ENCODE data around the gene C19orf25. TPM values are rescaled to one million over a fixed set of nuclear protein-coding genes. Genes with fewer than 3 reads are reported as not detected.
"Not testable (repeated sequence)": the region's sequence is repeated elsewhere in the genome, so short reads cannot be mapped to it uniquely, and the experiment has no call there.

C19orf25 gene
- total and polyA plus RNA-seq, 5 donors from 2014 or later: 33.4 to 64.0 (median 52.5) TPM

- no peak within 1 kb of the TSS for H3K4me3 ChIP-seq (ENCODE audit: low read depth, low read length)
- Mint-ChIP-seq H3K4me3 (peak within 1 kb of the TSS in 1 of 4 donors; percentile 44), H3K27ac (no peak within 1 kb of the TSS), H3K9me3 (peaks cover 0 to 3% (median 0%) of the 10 kb centered on the region in 7 donors), H3K27me3 (peaks cover 31% of the 10 kb centered on the region), H3K4me1 (peaks cover 0 to 12% (median 3%) of the 10 kb centered on the region in 4 donors), H3K36me3 (no peaks in the 10 kb centered on the region)
- ATAC-seq (ENCODE audit: low read depth in 2 of 2) (no peak), DNase-seq (no peak)
- H3K27me3 ChIP-seq (ENCODE audit: control insufficient read depth, insufficient read depth, low read length): peaks cover 6% of the 10 kb centered on the region
- no peaks in the 10 kb centered on the region for H3K9me3 ChIP-seq (ENCODE audit: control insufficient read depth in 2 of 2, low read length in 2 of 2)
- H3K36me3 ChIP-seq (ENCODE audit: control insufficient read depth, insufficient read depth, low read length): no peaks in the 10 kb centered on the region
- no peaks in the 10 kb centered on the region for H3K4me1 ChIP-seq (ENCODE audit: control insufficient read depth, insufficient read depth, low read length, poor library complexity, severe bottlenecking)
- H3K27ac ChIP-seq (ENCODE audit: insufficient read depth, low read length, poor library complexity, severe bottlenecking): no peak within 1 kb of the TSS
These were observed 44.6 kb upstream of the C19orf25 start, which contains the start of gene PLK5 for GRCh38 chr19:1523412-1524286. PLK5 (plus strand) TSS chr19:1524077; CDS start chr19:1526997, 2,920 bp downstream.

GRCh38 chr19:1522838-1523237, 43.8 kb upstream of the C19orf25 start:
- Histone ChIP-seq H3K27ac (ENCODE audit: insufficient read depth, low read length, poor library complexity, severe bottlenecking) (no peak overlapping the region), H3K27me3 (ENCODE audit: control insufficient read depth, insufficient read depth, low read length) (peaks cover 6% of the 10 kb centered on the region), H3K4me1 (ENCODE audit: control insufficient read depth, insufficient read depth, low read length, poor library complexity, severe bottlenecking) (no peaks in the 10 kb centered on the region), H3K4me3 (ENCODE audit: low read depth, low read length) (no peak overlapping the region), H3K9me3 (ENCODE audit: control insufficient read depth in 2 of 2, low read length in 2 of 2) (no peaks in the 10 kb centered on the region), H3K36me3 (ENCODE audit: control insufficient read depth, insufficient read depth, low read length) (no peaks in the 10 kb centered on the region)
- Mint-ChIP-seq H3K27me3 (peaks cover 31% of the 10 kb centered on the region), H3K36me3 (no peaks in the 10 kb centered on the region), H3K9me3 (peaks cover 0 to 3% (median 0%) of the 10 kb centered on the region in 7 donors), H3K4me3 (no peak overlapping the region), H3K27ac (no peak overlapping the region), H3K4me1 (peaks cover 0 to 12% (median 3%) of the 10 kb centered on the region in 4 donors)
- ATAC-seq (ENCODE audit: low read depth in 2 of 2) (no peak), DNase-seq (no peak)

- Mint-ChIP-seq H3K27me3 (peaks cover 31% of the 10 kb centered on the region), H3K27ac (no peak overlapping the region), H3K4me3 (no peak overlapping the region), H3K36me3 (no peaks in the 10 kb centered on the region), H3K9me3 (peaks cover 0 to 3% (median 0%) of the 10 kb centered on the region in 7 donors), H3K4me1 (peaks cover 0 to 12% (median 3%) of the 10 kb centered on the region in 4 donors)
- H3K4me3 ChIP-seq (ENCODE audit: low read depth, low read length): no peak overlapping the region
- no peaks in the 10 kb centered on the region for H3K9me3 ChIP-seq (ENCODE audit: control insufficient read depth in 2 of 2, low read length in 2 of 2)
- no peaks in the 10 kb centered on the region for H3K4me1 ChIP-seq (ENCODE audit: control insufficient read depth, insufficient read depth, low read length, poor library complexity, severe bottlenecking)
- H3K27ac ChIP-seq (ENCODE audit: insufficient read depth, low read length, poor library complexity, severe bottlenecking): no peak overlapping the region
- no peak for ATAC-seq (ENCODE audit: low read depth in 2 of 2)
- H3K36me3 ChIP-seq (ENCODE audit: control insufficient read depth, insufficient read depth, low read length): no peaks in the 10 kb centered on the region
- H3K27me3 ChIP-seq (ENCODE audit: control insufficient read depth, insufficient read depth, low read length): peaks cover 6% of the 10 kb centered on the region
- DNase-seq: no peak
These were observed 43.0 kb upstream of the C19orf25 start for GRCh38 chr19:1522061-1522460.

GRCh38 chr19:1521636-1522035, 42.6 kb upstream of the C19orf25 start:
- H3K4me3 ChIP-seq (ENCODE audit: low read depth, low read length): no peak overlapping the region
- peaks cover 0 to 4% (median 0%) of the 10 kb centered on the region in 7 donors for H3K9me3 Mint-ChIP-seq
- H3K27ac ChIP-seq (ENCODE audit: insufficient read depth, low read length, poor library complexity, severe bottlenecking): no peak overlapping the region
- no peaks in the 10 kb centered on the region for H3K4me1 ChIP-seq (ENCODE audit: control insufficient read depth, insufficient read depth, low read length, poor library complexity, severe bottlenecking)
- peaks cover 6% of the 10 kb centered on the region for H3K27me3 ChIP-seq (ENCODE audit: control insufficient read depth, insufficient read depth, low read length)
- H3K4me1 Mint-ChIP-seq: peaks cover 0 to 12% (median 3%) of the 10 kb centered on the region in 4 donors
- H3K9me3 ChIP-seq (ENCODE audit: control insufficient read depth in 2 of 2, low read length in 2 of 2): no peaks in the 10 kb centered on the region
- H3K27ac Mint-ChIP-seq: no peak overlapping the region
- ATAC-seq (ENCODE audit: low read depth in 2 of 2): no peak
- H3K36me3 Mint-ChIP-seq: no peaks in the 10 kb centered on the region
- H3K27me3 Mint-ChIP-seq: peaks cover 31% of the 10 kb centered on the region
- H3K4me3 Mint-ChIP-seq: no peak overlapping the region
- DNase-seq: no peak
- H3K36me3 ChIP-seq (ENCODE audit: control insufficient read depth, insufficient read depth, low read length): no peaks in the 10 kb centered on the region

- H3K27ac Mint-ChIP-seq: no peak overlapping the region
- DNase-seq: no peak
- no peaks in the 10 kb centered on the region for H3K4me1 ChIP-seq (ENCODE audit: control insufficient read depth, insufficient read depth, low read length, poor library complexity, severe bottlenecking)
- no peaks in the 10 kb centered on the region for H3K9me3 ChIP-seq (ENCODE audit: control insufficient read depth in 2 of 2, low read length in 2 of 2)
- peaks cover 23% of the 10 kb centered on the region for H3K27me3 Mint-ChIP-seq
- H3K4me1 Mint-ChIP-seq: peaks cover 0 to 7% (median 3%) of the 10 kb centered on the region in 4 donors
- no peak for ATAC-seq (ENCODE audit: low read depth in 2 of 2)
- H3K27ac ChIP-seq (ENCODE audit: insufficient read depth, low read length, poor library complexity, severe bottlenecking): no peak overlapping the region
- H3K36me3 Mint-ChIP-seq: no peaks in the 10 kb centered on the region
- H3K4me3 Mint-ChIP-seq: no peak overlapping the region
- no peak overlapping the region for H3K4me3 ChIP-seq (ENCODE audit: low read depth, low read length)
- H3K36me3 ChIP-seq (ENCODE audit: control insufficient read depth, insufficient read depth, low read length): no peaks in the 10 kb centered on the region
- H3K27me3 ChIP-seq (ENCODE audit: control insufficient read depth, insufficient read depth, low read length): peaks cover 6% of the 10 kb centered on the region
- H3K9me3 Mint-ChIP-seq: peaks cover 0 to 4% (median 0%) of the 10 kb centered on the region in 7 donors
These were observed 41.3 kb upstream of the C19orf25 start for GRCh38 chr19:1520203-1520780.

- H3K36me3 Mint-ChIP-seq; ATAC-seq (ENCODE audit: low read depth in 2 of 2); DNase-seq; H3K4me1 ChIP-seq (ENCODE audit: control insufficient read depth, insufficient read depth, low read length, poor library complexity, severe bottlenecking); H3K9me3 Mint-ChIP-seq; H3K4me1 Mint-ChIP-seq; H3K27ac Mint-ChIP-seq; H3K27ac ChIP-seq (ENCODE audit: insufficient read depth, low read length, poor library complexity, severe bottlenecking); H3K4me3 Mint-ChIP-seq; H3K36me3 ChIP-seq (ENCODE audit: control insufficient read depth, insufficient read depth, low read length); H3K4me3 ChIP-seq (ENCODE audit: low read depth, low read length); H3K9me3 ChIP-seq (ENCODE audit: control insufficient read depth in 2 of 2, low read length in 2 of 2); H3K27me3 ChIP-seq (ENCODE audit: control insufficient read depth, insufficient read depth, low read length): not testable (repeated sequence)
- peaks cover 23% of the 10 kb centered on the region for H3K27me3 Mint-ChIP-seq
These were observed 40.8 kb upstream of the C19orf25 start for GRCh38 chr19:1519802-1520201.

GRCh38 chr19:1518471-1518870, 39.5 kb upstream of the C19orf25 start:
- H3K27ac Mint-ChIP-seq: no peak overlapping the region
- Histone ChIP-seq H3K9me3 (ENCODE audit: control insufficient read depth in 2 of 2, low read length in 2 of 2) (no peaks in the 10 kb centered on the region), H3K4me1 (ENCODE audit: control insufficient read depth, insufficient read depth, low read length, poor library complexity, severe bottlenecking) (peaks cover 5% of the 10 kb centered on the region), H3K27ac (ENCODE audit: insufficient read depth, low read length, poor library complexity, severe bottlenecking) (no peak overlapping the region), H3K27me3 (ENCODE audit: control insufficient read depth, insufficient read depth, low read length) (no peaks in the 10 kb centered on the region), H3K36me3 (ENCODE audit: control insufficient read depth, insufficient read depth, low read length) (no peaks in the 10 kb centered on the region), H3K4me3 (ENCODE audit: low read depth, low read length) (no peak overlapping the region)
- peaks cover 0 to 1% (median 0%) of the 10 kb centered on the region in 7 donors for H3K9me3 Mint-ChIP-seq
- no peak for ATAC-seq (ENCODE audit: low read depth in 2 of 2)
- no peak for DNase-seq
- H3K27me3 Mint-ChIP-seq: peaks cover 17% of the 10 kb centered on the region
- peaks cover 0 to 3% (median under 1%) of the 10 kb centered on the region in 4 donors for H3K4me1 Mint-ChIP-seq
- no peak overlapping the region for H3K4me3 Mint-ChIP-seq
- H3K36me3 Mint-ChIP-seq: no peaks in the 10 kb centered on the region
